GM12892 (cell line): ENCODE results near the gene STK11IP.

Source experiments
- POLR2A ChIP-seq: IDR thresholded peaks from 2 replicates; pipeline ENCODE4 v1.6.1; 2011; ENCODE audit warnings: low read depth, low read length, control low read depth
- POLR2AphosphoS5 ChIP-seq: IDR thresholded peaks from 2 replicates; pipeline ENCODE4 v1.6.1; 2011; ENCODE audit warnings: low read depth, low read length, control low read depth

DNA sequence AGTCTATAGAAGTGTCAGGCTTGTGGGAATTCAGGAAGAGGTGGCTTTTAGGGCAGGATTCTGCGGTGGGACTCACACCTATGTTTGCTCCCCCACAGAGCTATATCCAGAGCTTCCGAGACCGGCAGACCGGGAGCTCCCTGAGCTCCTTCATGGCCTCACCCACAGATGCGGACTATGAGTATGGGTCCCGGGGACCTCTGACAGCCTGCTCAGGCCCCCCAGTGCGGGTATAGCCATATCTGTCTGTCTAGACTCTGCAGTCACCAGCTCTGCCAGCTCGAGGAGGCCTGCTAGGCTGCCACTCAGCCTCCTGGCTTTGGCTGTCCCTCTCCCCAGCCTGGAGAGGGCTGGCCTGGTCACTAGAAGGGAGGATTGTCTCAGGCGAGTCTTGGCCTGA lies 48.0 kb upstream of the STK11IP start:
- TF ChIP-seq POLR2A (no peak), POLR2AphosphoS5 (no peak)
